22Rv1 (cell line): Measurements from ENCODE around the gene ARHGAP45.

Source experiments
- ZFX ChIP-seq: fragments of 450-650 bp; IDR thresholded peaks from 2 replicates; pipeline ENCODE4 v1.6.1; 2017; ENCODE audit warnings: antibody characterized with exemption, borderline replicate concordance
- TF ChIP-seq, protein P1 (sequence below): fragments of 450-650 bp; IDR thresholded peaks from 2 replicates; pipeline ENCODE4 v1.5.1; 2017; ENCODE audit warnings: mild to moderate bottlenecking

DNA sequence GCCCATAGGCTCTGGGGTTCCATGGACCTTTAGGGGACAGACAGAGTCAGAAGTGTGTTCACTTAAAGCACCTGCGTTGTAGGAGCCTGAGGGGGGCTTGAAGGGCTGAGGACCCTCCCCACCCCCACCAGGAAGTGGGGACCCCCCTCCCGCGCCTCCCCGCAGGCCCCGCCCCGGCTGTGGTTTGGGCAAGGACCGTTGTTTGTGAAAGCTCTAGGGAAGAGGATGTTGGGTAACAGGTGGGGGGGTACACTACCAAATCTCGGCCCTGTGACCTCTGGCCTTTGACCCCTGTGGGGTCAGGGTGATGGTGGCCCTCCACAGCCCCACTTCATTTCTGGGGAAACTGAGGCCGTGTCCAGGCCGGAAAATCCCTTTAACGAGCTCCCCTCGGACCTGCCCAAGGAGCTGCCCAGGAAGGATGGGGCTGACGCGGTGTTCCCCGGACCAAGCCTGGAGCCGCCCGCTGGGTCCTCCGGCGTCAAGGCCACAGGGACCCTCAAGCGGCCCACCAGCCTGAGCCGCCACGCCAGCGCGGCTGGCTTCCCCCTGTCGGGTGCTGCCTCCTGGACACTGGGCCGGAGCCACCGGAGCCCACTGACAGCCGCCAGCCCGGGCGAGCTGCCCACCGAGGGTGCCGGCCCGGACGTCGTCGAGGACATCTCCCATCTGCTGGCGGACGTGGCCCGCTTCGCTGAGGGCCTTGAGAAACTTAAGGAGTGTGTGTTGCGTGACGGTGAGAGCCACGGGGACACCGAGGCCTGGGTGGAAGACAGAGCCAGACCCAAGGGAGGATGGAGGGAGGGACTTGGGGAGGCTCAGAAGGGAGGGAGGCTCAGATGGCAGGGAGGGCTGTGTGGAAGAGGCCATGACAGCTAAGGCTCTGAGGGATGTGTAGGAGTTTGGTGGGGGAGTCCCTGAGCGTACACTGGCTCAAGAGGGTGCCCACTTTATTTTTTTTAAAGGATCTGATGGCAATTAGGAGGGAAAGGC, 1.3 kb downstream of the ARHGAP45 start:
- TF ChIP-seq, protein P1, sequence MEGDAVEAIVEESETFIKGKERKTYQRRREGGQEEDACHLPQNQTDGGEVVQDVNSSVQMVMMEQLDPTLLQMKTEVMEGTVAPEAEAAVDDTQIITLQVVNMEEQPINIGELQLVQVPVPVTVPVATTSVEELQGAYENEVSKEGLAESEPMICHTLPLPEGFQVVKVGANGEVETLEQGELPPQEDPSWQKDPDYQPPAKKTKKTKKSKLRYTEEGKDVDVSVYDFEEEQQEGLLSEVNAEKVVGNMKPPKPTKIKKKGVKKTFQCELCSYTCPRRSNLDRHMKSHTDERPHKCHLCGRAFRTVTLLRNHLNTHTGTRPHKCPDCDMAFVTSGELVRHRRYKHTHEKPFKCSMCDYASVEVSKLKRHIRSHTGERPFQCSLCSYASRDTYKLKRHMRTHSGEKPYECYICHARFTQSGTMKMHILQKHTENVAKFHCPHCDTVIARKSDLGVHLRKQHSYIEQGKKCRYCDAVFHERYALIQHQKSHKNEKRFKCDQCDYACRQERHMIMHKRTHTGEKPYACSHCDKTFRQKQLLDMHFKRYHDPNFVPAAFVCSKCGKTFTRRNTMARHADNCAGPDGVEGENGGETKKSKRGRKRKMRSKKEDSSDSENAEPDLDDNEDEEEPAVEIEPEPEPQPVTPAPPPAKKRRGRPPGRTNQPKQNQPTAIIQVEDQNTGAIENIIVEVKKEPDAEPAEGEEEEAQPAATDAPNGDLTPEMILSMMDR = no peak
- no peak for TF ChIP-seq ZFX
